Thyroid gland (tissue), 4 donors: ENCODE results near the gene TNFAIP8L2.

Source experiments
- CTCF ChIP-seq, 6 experiments: fragments of 200-600 bp in 3 of 6; fragments of 450-650 bp in 3 of 6; sonication (generic) in 3 of 6; IDR thresholded peaks; one replicate each; pipeline ENCODE4 v1.5.1; 2016 to 2019; ENCODE audit warnings: antibody characterized with exemption in 6 of 6, mild to moderate bottlenecking in 2 of 6, inconsistent platforms in 1 of 6, moderate library complexity in 1 of 6
- POLR2A ChIP-seq, 2 donors: fragments of 450-650 bp; IDR thresholded peaks; one replicate each; pipeline ENCODE4 v1.6.1; 2017; ENCODE audit warnings: antibody characterized with exemption in 2 of 2, mild to moderate bottlenecking in 2 of 2, moderate library complexity in 1 of 2

- TF ChIP-seq CTCF (IDR thresholded peaks at IDR 0.05) (no peak), POLR2A (IDR thresholded peaks at IDR 0.05) (no peak)
Measured at GRCh38 chr1:151157067-151157531, 650 bp downstream of the TNFAIP8L2 start.
